NCI-H2081 treated with DMSO at 0.1 percent for 48 hours (cell line): ENCODE measurements around the gene PCED1B.

Source experiments
- DNase-seq: peaks from one replicate; lab custom pipeline; 2025; lab: John Stamatoyannopoulos, UW

The PCED1B gene

DNA sequence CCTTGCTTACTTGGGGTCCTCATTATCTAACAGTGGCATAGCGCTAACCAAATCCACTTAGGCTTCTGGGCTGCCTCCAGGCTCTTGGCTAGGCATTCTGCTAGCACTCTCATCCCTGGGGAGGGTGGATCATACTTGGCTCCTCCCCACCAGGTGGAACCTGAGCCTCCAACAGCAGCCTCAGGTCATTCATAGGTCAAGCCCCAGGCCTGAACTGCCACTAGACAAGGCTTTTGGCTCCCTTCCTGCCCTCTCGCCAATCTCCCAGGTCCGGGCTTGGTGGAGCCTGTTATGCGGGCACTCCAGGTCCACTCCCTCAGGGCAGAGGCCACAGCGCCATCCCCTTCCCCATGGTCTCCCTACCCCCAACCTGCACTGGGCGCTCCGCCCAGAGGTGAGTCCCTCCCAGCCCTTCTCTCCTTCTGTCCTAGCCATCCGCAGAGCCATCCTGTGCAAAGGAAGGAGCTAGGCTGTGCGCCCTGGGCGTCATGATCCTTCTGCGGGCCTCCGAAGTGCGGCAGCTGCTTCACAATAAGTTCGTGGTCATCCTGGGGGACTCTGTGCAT, 155.2 kb downstream of the PCED1B start:
- no peak for DNase-seq

DNA sequence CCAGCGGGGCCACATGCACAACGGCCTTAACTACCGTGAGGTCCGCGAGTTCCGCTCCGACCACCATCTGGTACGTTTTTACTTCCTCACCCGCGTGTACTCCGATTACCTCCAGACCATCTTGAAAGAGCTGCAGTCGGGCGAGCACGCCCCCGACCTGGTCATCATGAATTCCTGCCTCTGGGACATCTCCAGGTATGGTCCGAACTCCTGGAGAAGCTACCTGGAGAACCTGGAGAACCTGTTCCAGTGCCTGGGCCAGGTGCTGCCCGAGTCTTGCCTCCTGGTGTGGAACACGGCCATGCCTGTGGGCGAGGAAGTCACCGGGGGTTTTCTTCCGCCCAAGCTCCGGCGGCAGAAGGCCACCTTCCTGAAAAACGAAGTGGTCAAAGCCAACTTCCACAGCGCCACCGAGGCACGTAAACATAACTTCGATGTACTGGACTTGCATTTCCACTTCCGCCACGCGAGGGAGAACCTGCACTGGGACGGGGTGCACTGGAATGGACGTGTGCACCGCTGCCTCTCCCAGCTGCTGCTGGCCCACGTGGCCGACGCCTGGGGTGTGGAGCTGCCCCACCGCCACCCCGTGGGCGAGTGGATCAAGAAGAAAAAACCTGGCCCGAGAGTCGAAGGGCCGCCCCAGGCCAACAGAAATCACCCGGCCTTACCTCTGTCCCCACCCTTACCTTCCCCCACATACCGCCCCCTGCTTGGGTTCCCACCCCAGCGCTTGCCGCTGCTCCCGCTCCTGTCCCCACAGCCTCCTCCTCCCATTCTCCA, 156.0 kb downstream of the PCED1B start:
- DNase-seq: no peak

DNA sequence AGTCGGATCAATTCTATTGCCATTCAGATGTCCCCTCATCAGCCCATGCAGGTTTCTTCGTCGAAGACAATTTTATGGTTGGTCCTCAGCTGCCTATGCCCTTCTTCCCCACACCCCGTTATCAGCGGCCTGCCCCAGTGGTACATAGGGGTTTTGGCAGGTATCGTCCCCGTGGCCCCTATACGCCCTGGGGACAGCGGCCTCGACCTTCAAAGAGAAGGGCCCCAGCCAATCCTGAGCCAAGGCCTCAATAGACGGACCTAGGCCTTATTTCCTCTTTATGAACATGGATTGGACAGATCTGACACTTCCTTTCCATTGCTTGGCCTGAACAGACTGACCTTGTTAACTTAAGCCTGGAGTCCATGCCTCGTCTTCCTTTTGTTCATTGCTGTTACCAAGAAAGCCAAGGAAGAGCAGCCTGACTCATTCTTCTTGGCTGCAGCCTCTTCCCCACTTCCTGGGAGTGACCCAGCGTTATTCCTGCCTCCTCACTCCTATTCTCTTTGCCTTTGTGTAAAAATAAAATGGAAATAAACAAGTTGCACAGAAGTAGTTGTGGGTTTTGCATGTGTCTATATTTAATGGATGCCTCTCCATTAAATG, 156.8 kb downstream of the PCED1B start:
- no peak for DNase-seq

DNA sequence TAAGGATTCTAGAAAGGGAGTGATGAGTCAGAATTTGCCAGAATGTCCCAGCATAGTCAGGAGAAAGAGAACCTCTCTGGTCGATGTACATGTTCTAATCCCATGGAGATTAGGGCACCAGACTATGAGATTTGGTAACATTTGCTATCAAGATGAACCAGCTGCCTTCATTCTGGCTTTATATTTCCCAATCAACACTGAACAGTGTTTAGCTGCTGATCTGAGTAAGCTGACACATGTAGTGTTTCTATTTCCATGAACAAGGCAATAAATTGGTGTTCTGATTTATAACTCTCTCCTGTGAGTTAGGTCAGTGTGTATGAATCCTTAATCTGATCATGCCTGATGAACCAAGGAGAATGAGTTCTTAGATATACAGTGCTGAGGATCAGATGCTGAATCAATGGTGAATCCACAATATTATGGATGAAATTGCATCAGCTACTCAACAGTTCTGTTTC, 158.4 kb downstream of the PCED1B start:
- no peak for DNase-seq

DNA sequence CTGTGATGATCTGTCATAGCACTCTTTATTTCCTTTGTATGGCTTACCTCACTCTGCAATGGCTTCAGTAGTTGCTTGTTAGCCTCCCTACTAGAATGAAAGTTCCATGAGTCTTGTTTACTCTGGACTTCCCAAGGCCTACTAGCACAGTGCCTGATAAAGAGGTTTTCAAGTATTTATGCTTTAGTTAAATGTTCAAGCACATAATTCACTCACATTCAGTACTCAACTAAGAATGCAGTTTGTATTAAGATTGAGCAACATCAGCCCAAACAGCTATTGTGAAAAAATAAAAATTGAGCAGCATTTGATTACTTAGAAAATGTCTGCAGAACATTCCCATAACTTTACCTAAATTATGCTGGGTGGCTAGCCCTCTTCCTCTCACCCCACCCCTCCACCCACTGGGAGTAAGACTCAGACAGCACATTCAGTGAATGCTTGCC, 159.3 kb downstream of the PCED1B start:
- DNase-seq: no peak

DNA sequence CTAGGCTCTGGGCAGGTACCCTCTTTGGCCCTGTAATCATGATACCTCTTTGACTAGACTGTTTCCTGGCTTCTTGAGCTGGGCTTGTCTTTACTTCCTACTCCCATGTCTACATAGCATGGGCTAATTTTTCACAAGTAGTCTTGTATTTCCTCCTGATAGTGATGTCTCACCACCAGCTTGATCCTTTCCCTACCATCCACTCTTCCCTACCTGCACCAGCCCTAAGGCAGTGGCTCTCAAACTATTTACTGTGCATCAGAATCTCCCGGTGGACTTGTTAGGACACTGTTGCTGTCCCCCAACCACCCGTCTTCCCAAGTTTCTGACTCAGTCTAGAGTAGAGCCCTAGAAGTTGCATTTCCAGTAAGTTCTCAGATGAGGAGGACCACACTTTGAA, 163.0 kb downstream of the PCED1B start:
- DNase-seq: no peak

DNA sequence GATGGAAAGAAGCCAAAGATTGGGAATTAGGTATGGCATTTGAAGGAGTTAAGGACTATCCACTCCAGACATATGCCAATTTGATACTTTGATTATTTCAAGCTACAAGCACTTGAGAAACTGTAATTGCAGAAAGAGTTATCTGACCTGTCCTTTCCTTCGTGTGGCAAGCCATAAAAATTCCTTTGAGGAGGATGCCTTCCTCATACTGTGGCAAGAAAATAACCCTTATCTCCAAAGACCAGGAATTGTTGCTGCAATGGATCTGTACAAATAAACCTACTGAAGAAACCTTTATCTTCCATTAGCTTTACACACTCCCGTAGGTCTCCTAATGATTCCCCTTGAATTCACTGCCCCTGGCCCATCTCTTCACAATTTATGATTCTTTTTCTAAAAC, 165.4 kb downstream of the PCED1B start:
- DNase-seq: no peak

DNA sequence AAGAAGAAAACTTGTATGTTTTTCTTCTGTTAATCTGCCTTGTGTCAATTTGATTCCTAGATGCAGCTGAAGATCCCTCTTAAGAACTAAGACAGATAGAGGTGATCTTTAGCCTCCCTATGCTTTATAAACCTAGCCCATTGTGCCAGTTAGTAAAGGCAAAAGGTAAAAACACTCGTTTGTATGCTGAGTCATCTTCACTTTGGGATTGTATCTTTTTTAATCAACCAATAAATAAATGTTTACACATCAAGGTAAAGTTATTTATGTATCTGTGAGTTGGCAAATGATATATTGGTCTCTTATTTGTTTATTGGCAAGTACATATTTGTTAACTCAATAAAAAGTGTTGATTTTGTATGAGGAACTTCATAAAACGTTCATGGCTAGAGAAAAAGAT, 166.2 kb downstream of the PCED1B start:
- DNase-seq: no peak

DNA sequence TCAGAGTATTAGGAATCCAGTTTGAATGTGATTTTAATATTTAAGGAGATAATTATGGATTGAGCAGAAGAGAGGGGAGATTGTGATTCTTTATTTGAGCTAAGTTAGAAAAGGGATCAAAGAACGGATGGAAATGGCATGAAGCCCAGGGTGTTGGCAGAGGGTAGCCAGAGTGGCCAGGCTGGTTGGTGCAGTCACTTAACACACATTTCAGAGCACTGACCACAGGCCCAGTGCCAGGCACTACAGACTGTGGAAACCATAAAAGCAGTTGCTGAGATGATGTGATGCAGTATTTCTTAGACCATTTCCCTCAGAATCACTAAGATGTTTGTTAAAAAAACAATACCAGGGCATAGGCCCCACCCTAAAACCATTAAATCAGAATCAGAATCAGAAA, 168.0 kb downstream of the PCED1B start:
- no peak for DNase-seq

DNA sequence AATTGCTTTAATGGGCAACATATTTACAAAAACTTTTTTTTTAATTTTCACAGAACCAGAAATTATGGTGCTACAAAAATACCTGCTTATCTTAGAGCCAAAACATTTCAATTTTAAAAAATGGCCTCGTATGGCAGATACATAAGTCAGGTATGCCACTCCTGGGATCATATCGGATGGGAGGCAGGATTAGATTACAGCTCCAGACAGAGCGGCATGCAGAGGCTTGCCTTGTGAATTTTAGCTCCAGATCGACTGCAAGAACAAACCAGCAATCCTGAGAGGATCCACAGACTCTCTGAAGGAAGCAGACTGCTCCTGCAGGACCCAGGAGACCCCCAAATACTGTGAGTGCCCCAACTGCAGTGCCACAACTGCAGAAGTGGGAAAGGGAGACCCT, 169.7 kb downstream of the PCED1B start:
- no peak for DNase-seq

DNA sequence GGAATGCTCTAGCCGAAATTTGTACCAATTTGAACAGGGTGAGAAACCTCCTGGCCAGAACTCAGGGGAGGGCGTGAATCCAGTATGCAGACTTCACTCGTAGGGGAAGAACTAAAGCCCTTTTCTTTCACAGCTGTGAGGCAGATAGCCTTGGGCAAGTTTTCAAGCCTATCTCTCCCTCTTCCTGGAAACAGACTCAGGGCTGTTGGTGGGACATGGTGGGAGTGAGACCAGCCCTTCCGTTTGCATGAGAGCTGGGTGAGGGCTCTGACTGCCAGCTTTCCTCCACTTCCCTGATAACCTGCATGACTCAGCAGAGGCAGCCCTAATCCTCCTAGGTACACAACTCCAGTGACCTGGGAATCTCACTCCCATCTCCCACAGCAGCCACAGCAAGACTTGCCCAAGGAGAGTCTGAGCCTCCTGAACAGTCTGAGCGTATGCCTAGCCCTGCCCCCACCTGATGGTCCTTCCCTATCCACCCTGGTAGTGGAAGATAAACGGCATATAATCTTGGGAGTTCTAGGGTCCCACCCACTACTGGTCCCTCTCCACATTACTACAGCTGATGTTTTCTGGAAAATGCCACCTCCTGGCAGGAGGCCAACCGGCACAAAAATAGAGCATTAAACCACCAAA, 170.4 kb downstream of the PCED1B start:
- no peak for DNase-seq

DNA sequence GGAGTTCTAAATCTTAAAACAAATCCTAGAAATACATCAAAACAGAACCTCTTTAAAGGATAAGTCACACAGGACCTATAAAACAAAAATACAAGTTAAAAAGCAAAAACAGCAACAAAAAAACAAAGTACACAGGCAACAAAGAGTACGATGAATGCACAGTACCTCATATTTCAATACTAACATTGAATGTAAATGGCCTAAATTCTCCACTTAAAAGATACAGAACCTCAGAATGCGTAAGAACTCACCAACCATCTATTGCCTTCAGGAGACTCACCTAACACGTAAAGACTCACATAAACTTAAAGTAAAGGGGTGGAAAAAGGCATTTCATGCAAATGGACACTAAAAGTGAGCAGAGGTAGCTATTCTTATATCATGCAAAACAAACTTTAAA, 172.5 kb downstream of the PCED1B start:
- no peak for DNase-seq

DNA sequence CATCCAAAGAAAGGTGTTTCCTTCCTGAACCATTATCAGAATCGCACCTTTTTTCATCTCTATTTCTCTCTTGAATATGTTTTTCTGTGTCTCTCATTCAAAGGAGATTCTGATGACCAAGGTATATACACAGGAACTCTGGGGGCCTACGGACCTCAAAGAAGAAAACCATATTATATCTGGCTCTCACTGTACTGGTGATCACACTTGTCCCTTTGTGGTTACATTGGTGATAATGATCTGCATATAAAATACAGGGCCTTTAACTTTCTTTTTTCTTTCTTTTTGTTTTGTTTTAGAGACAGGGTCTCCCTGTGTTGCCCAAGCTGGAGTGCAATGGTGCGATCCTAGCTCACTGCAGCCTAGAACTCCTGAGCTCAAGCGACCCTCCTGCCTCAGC, 185.5 kb downstream of the PCED1B start:
- no peak for DNase-seq

DNA sequence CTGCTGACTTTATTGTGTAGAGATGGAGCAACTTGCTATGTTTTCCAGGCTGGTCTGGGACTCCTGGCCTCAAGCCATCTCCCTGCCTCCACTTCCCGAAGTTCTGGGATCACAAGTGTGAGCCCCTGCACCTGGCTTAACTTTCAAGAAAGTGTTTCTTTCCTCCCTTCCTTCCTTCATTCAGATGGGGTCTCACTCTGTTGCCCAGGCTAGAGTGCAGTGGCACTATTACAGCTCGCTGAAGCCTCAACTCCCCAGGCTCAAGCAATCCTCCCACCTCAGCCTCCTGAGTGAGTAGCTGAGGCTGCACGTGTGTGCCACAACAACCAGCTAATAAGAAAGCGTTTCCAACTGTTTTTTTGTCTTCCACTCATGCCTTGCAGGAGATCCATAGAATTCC, 186.0 kb downstream of the PCED1B start:
- no peak for DNase-seq

DNA sequence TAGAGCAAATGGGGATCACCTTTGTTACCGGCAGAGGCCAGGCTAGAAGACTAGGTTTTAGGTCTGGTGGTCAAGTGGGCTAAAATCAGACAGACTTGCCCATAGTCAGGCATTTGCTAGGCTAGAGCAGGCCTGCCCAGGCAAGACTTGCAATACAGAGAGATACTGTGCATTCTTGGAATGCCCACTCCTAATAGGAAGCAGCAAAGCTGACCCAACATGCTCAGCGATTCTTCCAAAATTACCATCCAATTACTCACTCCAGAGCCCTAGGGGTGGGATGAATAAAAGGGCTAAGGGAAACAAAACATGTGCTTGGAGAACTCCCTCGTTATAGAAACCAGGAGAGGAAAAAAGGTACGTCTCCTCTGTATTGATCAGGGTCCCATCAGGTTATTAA, 188.2 kb downstream of the PCED1B start:
- no peak for DNase-seq

DNA sequence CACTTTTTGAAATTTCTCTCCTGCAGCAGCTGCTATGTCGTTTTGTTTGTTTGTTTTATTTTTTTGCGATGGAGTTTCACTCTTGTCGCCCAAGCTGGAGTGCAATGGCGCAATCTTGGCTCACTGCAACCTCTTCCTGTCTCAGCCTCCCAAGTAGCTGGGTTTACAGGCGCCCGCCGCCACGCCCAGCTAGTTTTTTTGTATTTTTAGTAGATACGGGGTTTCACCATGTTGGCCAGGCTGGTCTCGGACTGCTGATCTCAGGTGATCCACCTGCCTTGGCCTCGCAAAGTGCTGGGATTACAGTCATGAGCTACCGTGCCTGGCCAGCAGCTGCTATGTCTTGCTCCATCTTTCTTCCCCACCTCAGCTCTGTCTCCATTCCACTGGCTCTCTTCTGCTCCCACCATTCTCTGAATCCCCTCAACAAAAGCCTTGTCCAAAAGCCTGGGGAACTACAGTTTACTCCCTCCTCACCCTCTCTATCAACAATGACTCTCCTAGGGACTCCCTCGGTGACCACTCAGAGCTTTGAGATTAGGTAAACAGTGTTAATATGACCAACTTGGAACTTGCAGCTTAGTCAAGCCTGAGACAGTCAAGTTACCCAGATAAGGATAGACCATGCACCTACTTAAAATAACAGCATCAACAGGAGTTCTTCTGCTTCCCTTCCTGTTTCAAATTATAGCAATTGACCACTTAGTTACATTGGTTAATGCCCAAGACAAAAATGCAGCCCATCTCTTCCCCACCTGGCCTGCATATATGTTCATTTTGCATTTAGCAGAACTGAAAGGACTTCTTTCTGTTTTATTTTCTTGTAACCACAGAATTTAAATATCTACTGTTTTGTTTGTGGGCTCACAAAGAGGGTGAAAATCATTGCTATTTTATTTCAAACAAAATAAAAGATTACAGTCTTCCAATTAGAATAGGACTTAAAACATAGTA, 189.4 kb downstream of the PCED1B start:
- no peak for DNase-seq

DNA sequence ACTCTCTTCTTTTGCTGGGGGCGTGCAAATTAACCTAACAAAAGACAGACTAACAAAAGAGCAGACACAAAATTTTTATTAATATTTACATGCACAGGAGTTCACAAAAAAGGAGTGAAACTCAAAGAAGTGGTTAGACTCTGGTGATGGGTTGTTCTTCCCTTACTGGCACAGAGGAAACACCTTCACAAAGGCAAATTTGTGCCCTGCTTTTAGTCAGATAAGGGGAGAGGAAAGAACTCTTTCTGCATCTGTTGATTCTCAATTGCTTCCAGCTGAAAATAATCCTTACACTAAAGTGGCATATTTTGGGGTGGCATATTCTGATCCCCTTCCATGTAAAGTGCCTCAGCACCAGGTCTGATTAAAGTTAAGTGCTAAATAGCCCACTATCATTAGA, 190.5 kb downstream of the PCED1B start:
- no peak for DNase-seq

DNA sequence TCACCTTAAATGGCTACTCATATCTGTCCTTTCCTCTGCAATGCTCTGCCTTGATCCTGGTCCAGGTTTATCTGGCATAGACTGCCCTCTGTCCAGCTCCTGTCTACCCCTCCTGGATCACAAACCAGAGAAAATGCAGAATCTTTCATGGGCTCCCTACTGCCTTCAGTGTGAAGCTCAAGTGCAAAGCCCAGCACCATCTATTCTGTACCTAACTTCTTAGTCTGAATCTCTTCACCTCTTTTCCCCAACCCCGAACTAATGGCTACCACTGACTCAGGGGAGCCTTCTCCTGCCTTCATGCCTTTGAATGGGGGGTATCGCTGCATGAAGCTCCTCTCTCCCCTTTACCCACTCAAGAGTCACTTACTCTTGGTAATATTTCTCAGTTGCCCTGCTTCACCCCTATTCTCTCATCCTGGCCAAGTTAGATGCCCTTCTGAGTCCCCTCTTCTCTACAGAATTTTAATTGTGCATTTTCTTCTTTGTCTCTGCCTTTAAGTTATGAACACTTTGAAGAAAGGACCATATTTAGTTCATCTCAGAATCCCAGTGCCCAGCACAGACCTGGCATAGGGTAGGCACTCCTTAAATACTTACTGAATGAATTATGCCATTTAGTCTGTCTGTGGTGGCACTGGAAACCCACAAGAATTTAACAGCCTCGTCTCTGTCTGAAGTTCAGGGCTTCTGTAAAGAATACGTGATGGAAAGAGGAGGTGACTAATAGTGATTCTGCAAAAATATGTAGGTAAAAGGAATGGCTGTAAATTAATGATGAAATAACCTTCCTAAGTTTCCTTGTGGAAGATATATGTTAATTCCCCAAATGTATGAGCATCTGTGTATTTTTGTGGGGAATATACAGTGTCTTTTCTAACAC, 191.6 kb downstream of the PCED1B start:
- no peak for DNase-seq

DNA sequence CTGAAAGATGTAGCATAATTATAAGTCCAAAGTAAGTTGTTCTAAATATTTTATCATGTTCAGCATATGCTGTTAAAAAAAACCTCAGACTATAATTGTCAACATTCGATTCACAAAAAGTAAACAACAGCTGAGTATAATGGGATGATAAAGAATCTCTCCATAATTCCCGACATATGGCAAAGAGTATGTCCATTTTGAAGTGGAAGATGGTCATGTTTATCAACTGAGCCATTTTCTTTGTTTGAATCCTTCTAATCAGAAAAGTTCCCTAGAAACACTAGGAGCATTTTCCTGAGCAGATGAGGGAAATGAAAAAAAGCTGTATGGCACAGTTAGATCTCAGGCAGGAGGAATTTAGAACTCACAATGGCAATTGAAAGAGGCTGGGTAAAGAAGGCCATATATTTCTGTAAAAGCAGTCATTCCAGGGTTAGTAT, 192.4 kb downstream of the PCED1B start:
- DNase-seq: no peak

DNA sequence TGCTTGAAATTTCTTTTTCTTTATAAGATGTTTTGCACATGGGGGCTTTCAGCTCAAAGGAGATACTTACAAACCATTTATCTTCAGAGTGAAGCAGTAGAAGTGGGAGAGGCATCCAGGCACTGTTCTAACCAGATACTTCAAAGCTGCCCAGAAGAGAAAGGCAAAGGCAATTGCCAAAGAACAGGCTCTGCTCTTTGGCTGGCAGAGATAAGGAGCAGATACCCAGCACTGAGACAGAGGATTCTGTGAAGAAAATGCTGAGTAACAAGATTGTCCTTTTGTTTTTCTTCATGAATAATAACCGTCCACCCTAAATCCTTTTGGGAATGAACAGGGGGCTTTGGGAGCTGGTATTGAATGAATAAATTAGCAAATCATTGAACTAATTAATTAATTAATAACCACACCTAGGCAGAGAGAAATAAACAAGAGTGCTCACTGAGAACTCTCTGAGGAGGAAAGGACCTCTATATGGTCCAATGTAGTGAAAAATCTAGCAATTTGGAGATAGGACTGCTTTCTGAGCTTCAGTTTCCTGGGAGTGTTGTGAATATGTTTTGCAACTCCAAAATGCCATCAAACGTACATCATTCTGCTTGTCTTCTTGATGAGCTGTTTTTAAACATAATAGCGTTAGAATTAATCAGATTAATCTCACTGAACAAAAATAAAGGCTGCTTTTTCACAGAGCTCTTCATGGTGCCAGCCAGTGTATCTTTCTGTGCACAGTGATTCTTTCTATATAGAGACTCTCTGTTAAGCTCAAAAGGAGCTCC, 193.2 kb downstream of the PCED1B start:
- DNase-seq: no peak
